Right lobe of liver (tissue), 6 donors: ENCODE data around the gene GARIN5B. TPM values are rescaled to one million over a fixed set of nuclear protein-coding genes. Genes with fewer than 3 reads are reported as not detected.

Source experiments
- ATAC-seq, 4 donors: fragments of 200-7000 bp; cut with Tn5 transposase; one replicate each; pipeline ENCODE4 v1.9.1; 2020; ENCODE audit warnings: mild to moderate bottlenecking in 4 of 4, moderate library complexity in 4 of 4
- DNase-seq, 3 donors: peaks; one replicate each; pipeline ENCODE4 v3.0.0-alpha.2; 2020
- H3K27ac ChIP-seq, 3 donors: fragments of 200-600 bp; one replicate each; pipeline ENCODE4 v1.8.0; 2022
- H3K27me3 ChIP-seq, 2 donors: fragments of 200-600 bp; one replicate each; pipeline ENCODE4 v1.8.0; 2022
- H3K36me3 ChIP-seq, 4 donors: fragments of 200-600 bp; sonication (generic) in 1 of 4; one replicate each; pipeline versions ENCODE4 v1.5.1 to v1.8.0; 2017 to 2022; ENCODE audit warnings: control low read depth in 1 of 4
- H3K4me1 ChIP-seq, 4 donors: fragments of 200-600 bp; sonication (generic) in 1 of 4; one replicate each; pipeline versions ENCODE4 v1.5.1 to v1.8.0; 2017 to 2022; ENCODE audit warnings: control low read depth in 1 of 4
- H3K4me3 ChIP-seq, 3 donors: fragments of 200-600 bp; one replicate each; pipeline ENCODE4 v1.8.0; 2022
- H3K9me3 ChIP-seq, 4 donors: fragments of 200-600 bp; sonication (generic) in 1 of 4; one replicate each; pipeline versions ENCODE4 v1.5.1 to v1.8.0; 2017 to 2022; ENCODE audit warnings: control low read depth in 1 of 4
- CTCF ChIP-seq, 4 donors: fragments of 200-600 bp in 3 of 4; fragments of 450-650 bp in 1 of 4; IDR thresholded peaks; one replicate each; pipeline versions ENCODE4 v1.5.1 to v1.8.0; 2016 to 2022; ENCODE audit warnings: antibody characterized with exemption in 4 of 4, mild to moderate bottlenecking in 2 of 4
- POLR2A ChIP-seq: fragments of 450-650 bp; IDR thresholded peaks from one replicate; pipeline ENCODE4 v1.6.1; 2017; ENCODE audit warnings: antibody characterized with exemption, mild to moderate bottlenecking
- WGBS: methylation state at CpG from one replicate; pipeline ENCODE4 v1.1.6; 2018; ENCODE audit warnings: low coverage, low lambda C conversion rate; ENCODE audit not compliant: insufficient coverage; ENCODE audit errors: missing lambda C conversion rate; 5-methylcytosine and 5-hydroxymethylcytosine counted together
- intact Hi-C, 2 donors: fragments of 100-400 bp; cut with DNase I; formaldehyde crosslinking; loops; one replicate each; pipeline versions ENCODE4 v1.11.2 to v1.14.1; 2022
- total RNA-seq, 6 experiments: library from RNA; depleted of rRNA in 2 of 6; stranded (reverse); fragments of >200 nt in 2 of 6; fragmentation: NEBNext Ultra II Directional in 3 of 6; extraction: Animal tissue kit (Norgen Biotek cat#: 25700) in 3 of 6; gene quantifications; one replicate each; pipeline versions ENCODE4 v1.1.0 to v1.2.4, GENCODE V29; 2016 to 2023
- donor health status: DM: no; HTN: yes; CAD: no.
- donor health status: DM: no; HTN: no; CAD: no.
- donor health status: DM: no; HTN: no; CAD: no.
- donor health status: DM: no; HTN: yes; CAD: no.
- donor health status: DM: no; HTN: yes; CAD: no.

GARIN5B gene
- total RNA-seq, 6 experiments from 2014 or later, result not detected

- H3K4me1 ChIP-seq, result peaks cover 0 to 6% (median 0%) of the 10 kb centered on the region in 4 donors
- TF ChIP-seq CTCF (IDR thresholded peaks at IDR 0.05) (no peak), POLR2A (no peak)
- WGBS, result 0% methylated on average over 2 of the region's 43 CpGs
- no peak within 1 kb of the TSS for H3K27ac ChIP-seq
- intact Hi-C loops, result no loop called here
- no peak for ATAC-seq
- H3K36me3 ChIP-seq, result no peaks in the 10 kb centered on the region
- peaks cover 0 to 11% of the 10 kb centered on the region in 2 donors for H3K27me3 ChIP-seq
- H3K4me3 ChIP-seq, result peak within 1 kb of the TSS; percentile 1 to 36 (median 4)
- no peaks in the 10 kb centered on the region for H3K9me3 ChIP-seq
- DNase-seq, result peak in 1 of 3 donors; percentile 21
These were observed 8.3 kb downstream of the GARIN5B start, which contains the start of gene COX6B2 for GRCh38 chr19:55354698-55355212. Gene COX6B2, minus strand, starts transcription at chr19:55354719. Its CDS starts 198 bp downstream, at chr19:55354521.

GRCh38 chr19:55353803-55354697 is 9.0 kb downstream of the GARIN5B start:
- TF ChIP-seq POLR2A, result no peak
- no peak for TF ChIP-seq CTCF (IDR thresholded peaks at IDR 0.05)
- peak overlapping the region; percentile 1 to 36 (median 4) for H3K4me3 ChIP-seq
- 5% methylated on average over 17 of the region's 72 CpGs for WGBS
- H3K36me3 ChIP-seq, result no peaks in the 10 kb centered on the region
- peaks cover 0 to 6% (median 0%) of the 10 kb centered on the region in 4 donors for H3K4me1 ChIP-seq
- H3K27ac ChIP-seq, result no peak overlapping the region
- intact Hi-C loops, result no loop called here
- peak; percentile 73 to 91 (median 87) for ATAC-seq
- peaks cover 0 to 11% of the 10 kb centered on the region in 2 donors for H3K27me3 ChIP-seq
- no peaks in the 10 kb centered on the region for H3K9me3 ChIP-seq
- DNase-seq, result peak in 2 of 3 donors; percentile 67 to 76

GRCh38 chr19:55353356-55353802 is 9.7 kb downstream of the GARIN5B start:
- Histone ChIP-seq H3K4me1 (peaks cover 0 to 6% (median 0%) of the 10 kb centered on the region in 4 donors), H3K27me3 (peaks cover 0 to 11% of the 10 kb centered on the region in 2 donors), H3K4me3 (peak overlapping the region; percentile 1 to 36 (median 4)), H3K9me3 (no peaks in the 10 kb centered on the region), H3K27ac (no peak overlapping the region), H3K36me3 (no peaks in the 10 kb centered on the region)
- ATAC-seq, result no peak
- TF ChIP-seq POLR2A (no peak), CTCF (IDR thresholded peaks at IDR 0.05) (no peak)
- no peak for DNase-seq
- intact Hi-C loops, result no loop called here
- WGBS, result 3% methylated on average over 17 of the region's 24 CpGs

- ATAC-seq (no peak), DNase-seq (no peak)
- Histone ChIP-seq H3K4me3 (no peak overlapping the region), H3K27me3 (peaks cover 0 to 11% of the 10 kb centered on the region in 2 donors), H3K9me3 (no peaks in the 10 kb centered on the region), H3K36me3 (no peaks in the 10 kb centered on the region), H3K27ac (no peak overlapping the region), H3K4me1 (peaks cover 0 to 6% (median 0%) of the 10 kb centered on the region in 4 donors)
- no peak for TF ChIP-seq CTCF (IDR thresholded peaks at IDR 0.05)
- no peak for TF ChIP-seq POLR2A
- WGBS, result 68% methylated on average over 18 of the region's 25 CpGs
- intact Hi-C loops, result no loop called here
These were observed 10.4 kb downstream of the GARIN5B start for GRCh38 chr19:55352549-55353145.
